EH (cell line): ENCODE measurements around the gene SYNDIG1L.
"Not testable (repeated sequence)": the region's sequence is repeated elsewhere in the genome, so short reads cannot be mapped to it uniquely, and the experiment has no call there.

Experiments used
- DNase-seq: peaks from one replicate; pipeline ENCODE4 v3.0.0-alpha.2; 2015; ENCODE audit warnings: low read depth

SYNDIG1L gene

GRCh38 chr14:74402401-74403251 is 23.4 kb downstream of the SYNDIG1L start:
- DNase-seq: no peak

GRCh38 chr14:74401504-74402241 is 24.3 kb downstream of the SYNDIG1L start:
- peak; percentile 15 for DNase-seq

- no peak for DNase-seq
Measured at GRCh38 chr14:74400919-74401503, 25.0 kb downstream of the SYNDIG1L start.

GRCh38 chr14:74400031-74400685 is 25.9 kb downstream of the SYNDIG1L start:
- DNase-seq: peak; percentile 22

- no peak for DNase-seq
Measured at GRCh38 chr14:74395094-74395493, 30.9 kb downstream of the SYNDIG1L start.

- DNase-seq: no peak
Measured at GRCh38 chr14:74394549-74394948, 31.5 kb downstream of the SYNDIG1L start.

GRCh38 chr14:74392616-74393570 is 33.1 kb downstream of the SYNDIG1L start:
- DNase-seq: no peak

- DNase-seq: peak; percentile 37
Measured at GRCh38 chr14:74391479-74391878, 34.5 kb downstream of the SYNDIG1L start.

- not testable (repeated sequence) for DNase-seq
Measured at GRCh38 chr14:74390505-74390904, 35.5 kb downstream of the SYNDIG1L start.

GRCh38 chr14:74389980-74390379 is 36.0 kb downstream of the SYNDIG1L start:
- no peak for DNase-seq

- no peak for DNase-seq
Measured at GRCh38 chr14:74382231-74382630, 43.8 kb downstream of the SYNDIG1L start.

GRCh38 chr14:74381571-74381970 is 44.4 kb downstream of the SYNDIG1L start:
- not testable (repeated sequence) for DNase-seq

- DNase-seq: no peak
Measured at GRCh38 chr14:74380845-74381244, 45.2 kb downstream of the SYNDIG1L start.

- DNase-seq: no peak
Measured at GRCh38 chr14:74380172-74380571, 45.8 kb downstream of the SYNDIG1L start.

GRCh38 chr14:74377976-74378690 is 47.9 kb downstream of the SYNDIG1L start:
- DNase-seq: no peak

- DNase-seq: no peak
Measured at GRCh38 chr14:74368441-74368840, 57.6 kb downstream of the SYNDIG1L start.

GRCh38 chr14:74368026-74368425 is 58.0 kb downstream of the SYNDIG1L start:
- no peak for DNase-seq

GRCh38 chr14:74364271-74364880 is 61.6 kb downstream of the SYNDIG1L start:
- DNase-seq: no peak

GRCh38 chr14:74362361-74362915 is 63.6 kb downstream of the SYNDIG1L start:
- peak; percentile 80 for DNase-seq

- no peak for DNase-seq
Measured at GRCh38 chr14:74360163-74360562, 65.8 kb downstream of the SYNDIG1L start.
